HG03097 (cell line): Measurements from ENCODE around the gene BST2.
A peak's percentile ranks its signal among the peaks of the same experiment; 100 is the strongest.

Experiments used
- ATAC-seq: cut with Tn5 transposase; IDR thresholded peaks from one replicate; pipeline ENCODE4 v1.9.1; 2021; ENCODE audit not compliant: unreplicated experiment, low FRiP score

BST2 gene

DNA sequence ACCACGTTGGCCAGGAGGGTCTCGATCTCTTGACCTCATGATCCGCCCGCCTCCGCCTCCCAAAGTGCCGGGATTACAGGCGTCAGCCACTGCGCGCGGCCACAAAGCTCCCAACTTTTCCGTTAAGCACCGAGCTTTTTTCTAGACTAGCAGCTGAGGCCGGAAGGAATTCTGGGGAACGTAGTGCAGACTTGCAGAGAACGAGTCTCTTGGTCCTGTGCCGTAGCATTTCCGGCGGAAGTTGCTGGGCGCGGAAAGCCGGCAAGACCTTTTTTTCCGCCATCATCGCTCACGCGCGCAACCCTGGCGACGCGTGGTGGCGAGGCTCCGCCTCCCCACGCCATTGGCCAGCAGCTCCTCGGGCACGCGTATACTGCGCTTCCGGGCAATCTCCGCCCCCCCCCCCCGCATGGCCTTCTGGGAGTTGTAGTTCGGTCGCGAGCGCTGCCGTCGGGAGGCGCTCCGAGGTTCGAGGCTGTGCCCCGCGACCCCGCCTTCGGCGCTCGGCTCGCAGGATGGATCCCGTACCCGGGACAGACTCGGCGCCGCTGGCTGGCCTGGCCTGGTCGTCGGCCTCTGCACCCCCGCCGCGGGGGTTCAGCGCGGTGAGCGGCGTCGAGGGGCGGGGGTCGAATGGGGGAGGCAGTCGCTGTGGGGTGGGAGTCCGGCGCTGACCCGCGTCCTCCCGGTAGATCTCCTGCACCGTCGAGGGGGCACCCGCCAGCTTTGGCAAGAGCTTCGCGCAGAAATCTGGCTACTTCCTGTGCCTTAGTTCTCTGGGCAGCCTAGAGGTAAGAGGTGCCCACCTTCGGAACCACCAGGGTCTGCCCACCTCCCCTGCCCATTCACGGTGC, 14.4 kb upstream of the BST2 start, which contains the start of gene MVB12A:
MVB12A (plus strand) TSS at position 427 of the 854 bp plus-strand sequence; CDS start at position 516, 89 bp downstream.
- ATAC-seq, result peak; percentile 83

DNA sequence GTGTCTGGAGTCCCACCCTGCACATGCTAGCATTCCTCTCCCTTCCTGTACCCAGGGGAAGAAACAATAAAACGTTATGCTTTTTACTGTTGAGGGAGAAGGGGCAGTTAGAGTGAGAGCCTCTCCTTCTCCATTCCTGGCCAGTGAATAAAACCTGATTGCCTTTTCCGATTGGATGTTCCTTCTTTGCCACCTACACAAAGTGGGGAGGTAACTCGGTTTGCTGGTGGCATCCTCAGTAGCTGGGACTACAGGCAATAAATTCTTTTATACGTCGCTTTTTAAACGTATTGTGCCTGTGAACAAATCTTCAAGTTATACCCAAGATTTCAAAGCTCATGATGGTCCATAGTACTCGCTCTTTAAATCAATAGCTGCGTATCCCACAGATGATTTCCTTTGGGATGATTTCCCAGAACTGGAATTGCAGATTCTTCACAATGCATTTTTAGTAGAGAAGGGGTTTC, 13.8 kb upstream of the BST2 start:
- no peak for ATAC-seq

DNA sequence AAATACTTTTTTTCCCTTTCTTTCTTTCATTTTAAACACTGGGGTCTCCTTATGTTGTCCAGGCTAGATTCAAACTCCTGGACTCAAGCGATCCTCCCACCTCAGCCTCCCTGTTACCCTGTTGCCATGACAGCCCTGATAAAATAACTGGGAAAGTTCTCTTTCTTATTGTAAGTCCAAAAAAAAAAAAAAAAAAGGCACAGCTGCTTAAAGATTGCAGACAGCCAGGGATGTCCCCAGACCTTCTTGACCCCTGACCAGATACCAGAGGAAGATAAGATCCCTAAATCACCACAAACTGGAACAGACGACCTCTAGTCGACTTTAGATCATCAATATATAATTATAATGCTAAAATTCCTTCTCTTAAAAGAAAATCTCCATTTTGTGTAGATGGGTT, 13.3 kb upstream of the BST2 start:
- no peak for ATAC-seq

DNA sequence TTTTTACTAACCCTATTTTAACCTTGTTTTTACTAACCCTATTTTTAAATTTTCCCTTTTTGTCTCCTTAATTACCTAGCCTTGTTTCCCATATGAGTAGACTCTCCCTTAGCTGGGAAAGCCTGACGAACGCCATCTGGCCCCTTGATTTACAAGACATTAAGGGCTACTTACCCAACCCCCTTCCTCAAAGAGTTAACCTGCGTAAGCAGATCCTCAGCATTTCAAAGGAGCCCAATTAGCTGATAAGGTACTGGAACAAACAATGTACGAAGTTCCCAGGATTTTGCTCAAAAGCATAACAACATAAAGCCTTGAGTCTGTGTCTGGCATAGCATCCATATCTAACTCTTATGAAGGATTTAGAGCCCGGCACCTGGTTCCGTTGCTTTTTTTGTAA, 9.7 kb upstream of the BST2 start:
- ATAC-seq, result no peak

DNA sequence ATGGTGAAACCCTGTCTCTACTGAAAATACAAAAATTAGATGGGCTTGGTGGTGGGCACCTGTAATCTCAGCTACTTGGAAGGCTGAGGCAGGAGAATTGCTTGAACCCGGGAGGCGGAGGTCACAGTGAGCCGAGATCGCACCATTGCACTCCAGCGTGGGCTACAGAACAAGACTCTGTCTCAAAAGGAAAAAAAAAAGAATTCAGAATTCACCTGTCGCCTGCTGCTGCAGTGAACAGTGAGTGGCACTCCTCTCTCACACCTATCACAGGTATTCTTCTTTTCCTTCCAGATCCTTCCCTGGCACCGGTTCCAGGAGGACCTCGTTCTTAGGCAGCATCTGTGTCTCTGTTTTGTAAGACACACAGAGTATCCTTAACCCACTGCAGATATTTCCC, 8.7 kb upstream of the BST2 start:
- no peak for ATAC-seq

DNA sequence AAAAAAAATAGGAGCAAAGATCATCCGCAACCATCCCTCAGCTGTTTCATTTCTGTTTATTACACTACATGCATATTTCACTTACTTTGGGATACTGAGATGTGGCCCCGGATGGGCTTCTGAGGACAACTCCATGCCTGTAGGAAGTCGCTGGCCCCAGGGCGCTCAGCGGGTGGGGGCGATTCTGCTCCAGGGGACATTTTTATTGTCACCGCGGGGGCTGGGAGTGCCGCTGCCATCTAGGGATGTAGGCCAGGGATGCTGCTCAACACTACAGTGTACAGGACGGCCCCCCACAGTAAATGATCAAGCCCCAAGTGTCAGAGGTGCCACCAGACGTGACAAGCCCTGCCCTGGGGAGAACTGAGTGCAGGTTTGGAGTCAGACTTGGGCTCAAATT, 6.4 kb upstream of the BST2 start:
- ATAC-seq, result no peak

DNA sequence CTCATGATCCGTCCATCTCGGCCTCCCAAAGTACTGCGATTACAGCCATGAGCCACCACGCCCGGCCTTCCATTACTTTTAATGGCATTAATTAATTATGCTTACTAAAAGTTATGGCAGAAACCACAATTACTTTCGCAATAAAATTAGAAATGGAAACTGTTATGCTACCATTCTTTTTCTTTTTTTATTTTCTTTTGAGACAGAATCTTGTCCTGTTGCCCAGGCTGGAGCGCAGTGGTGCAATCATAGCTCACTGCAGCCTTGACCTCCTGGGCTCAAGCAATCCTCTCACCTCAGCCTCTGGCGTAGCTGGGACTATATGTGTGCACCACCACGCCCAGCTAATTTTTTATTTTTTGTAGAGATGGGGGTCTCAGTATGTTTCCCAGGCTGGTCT, 4.6 kb upstream of the BST2 start:
- ATAC-seq, result no peak

DNA sequence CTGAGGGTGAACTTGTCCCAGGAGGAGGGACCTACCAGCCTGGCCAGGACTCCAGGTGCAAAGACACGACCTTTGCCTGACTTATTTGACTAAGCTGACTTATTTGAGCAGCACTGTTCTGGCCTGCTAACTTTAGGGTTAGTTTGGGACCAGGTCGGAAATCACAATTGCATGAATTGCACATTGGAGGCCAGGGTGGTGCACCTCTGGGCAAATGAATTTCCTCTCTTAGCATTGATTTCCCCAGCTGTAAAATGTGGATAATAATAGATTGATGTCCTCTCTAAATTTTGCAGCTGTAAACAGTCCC, 1.4 kb upstream of the BST2 start:
- ATAC-seq, result no peak

DNA sequence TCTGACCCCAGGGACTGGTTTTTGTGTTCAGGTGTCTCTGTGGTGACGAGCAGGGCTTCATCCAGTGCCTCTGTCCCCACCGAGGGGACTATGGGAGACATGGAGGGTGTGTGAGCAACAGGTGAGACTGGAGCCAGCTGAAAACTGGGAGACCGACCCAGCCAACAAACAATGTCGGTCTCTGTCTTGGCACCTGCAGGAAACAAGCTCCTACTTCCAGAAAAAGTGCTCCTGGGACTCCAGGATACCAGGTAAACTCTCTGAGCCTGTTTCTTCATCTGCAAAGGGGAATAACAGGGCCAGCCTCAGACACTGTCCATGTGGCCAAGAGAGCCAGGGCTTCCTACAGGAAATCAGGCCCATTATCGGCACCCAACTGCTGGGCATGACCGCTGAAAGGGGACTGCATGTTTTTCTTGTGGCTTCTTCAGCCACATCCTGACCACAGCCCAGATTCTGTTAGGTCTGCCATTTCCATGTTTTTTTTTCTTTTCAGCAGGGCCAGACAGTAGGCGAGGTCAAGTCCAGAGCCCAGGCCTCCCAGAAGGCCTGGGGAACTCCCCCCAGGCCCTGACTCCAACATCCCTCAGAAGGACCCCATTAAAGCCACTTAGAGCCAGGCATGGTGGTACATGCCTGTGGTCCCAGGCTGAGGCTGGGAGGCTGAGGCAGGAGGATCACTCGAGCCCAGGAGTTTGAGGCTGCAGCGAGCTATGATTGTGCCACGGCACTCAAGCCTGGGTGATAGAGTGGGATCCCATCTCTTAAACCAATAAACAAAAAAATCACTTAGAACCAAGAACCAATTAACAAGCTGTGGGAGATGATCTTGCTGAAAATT, 836 bp upstream of the BST2 start:
- ATAC-seq, result no peak

DNA sequence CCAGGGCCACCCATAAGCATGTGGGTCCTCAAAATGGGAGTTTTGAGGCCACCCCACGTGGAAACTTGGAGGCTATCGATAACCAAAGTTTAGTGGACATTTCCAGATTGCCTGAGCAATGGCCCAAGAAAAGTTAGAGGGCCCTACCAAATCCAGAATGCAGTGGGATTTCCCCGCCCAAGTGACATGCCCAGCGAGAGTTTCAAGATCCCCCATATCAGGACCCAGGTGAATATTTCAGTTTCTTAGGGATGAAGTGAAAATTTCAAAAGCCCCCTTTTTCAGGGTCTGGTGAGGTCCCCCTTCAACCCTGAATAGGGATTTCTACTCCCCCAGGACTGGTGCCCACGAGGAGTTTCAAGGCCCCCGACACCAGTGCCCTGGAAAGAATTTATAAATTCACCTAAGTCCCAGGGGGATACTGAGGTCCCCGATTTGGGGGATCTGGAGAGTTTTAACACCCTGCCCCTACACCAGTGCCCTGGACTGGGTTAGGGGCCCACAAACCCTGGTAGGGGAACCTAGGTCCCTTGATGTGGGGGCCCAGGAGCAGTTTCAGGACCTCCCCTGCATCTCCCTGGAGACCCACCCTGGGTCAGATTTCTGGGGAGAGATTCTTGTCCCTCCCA, 695 bp downstream of the BST2 start:
- ATAC-seq, result no peak

DNA sequence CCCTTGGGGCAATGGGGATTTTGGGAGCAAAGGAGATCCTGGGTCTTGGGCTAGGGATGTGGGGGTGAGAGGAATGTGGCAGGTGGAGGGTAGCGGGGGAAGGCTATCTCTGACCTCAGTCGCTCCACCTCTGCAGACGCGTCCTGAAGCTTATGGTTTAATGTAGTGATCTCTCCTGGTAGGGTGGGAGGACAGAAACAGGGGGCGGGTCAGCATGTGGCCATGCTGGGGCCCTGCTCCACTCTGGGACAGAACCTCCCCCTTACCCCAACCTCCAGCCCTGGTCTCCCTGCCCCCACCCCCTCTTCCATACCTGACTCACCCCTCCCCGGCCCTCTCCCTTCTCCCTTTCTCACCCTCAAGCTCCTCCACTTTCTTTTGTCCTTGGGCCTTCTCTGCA, 1.4 kb downstream of the BST2 start:
- no peak for ATAC-seq

DNA sequence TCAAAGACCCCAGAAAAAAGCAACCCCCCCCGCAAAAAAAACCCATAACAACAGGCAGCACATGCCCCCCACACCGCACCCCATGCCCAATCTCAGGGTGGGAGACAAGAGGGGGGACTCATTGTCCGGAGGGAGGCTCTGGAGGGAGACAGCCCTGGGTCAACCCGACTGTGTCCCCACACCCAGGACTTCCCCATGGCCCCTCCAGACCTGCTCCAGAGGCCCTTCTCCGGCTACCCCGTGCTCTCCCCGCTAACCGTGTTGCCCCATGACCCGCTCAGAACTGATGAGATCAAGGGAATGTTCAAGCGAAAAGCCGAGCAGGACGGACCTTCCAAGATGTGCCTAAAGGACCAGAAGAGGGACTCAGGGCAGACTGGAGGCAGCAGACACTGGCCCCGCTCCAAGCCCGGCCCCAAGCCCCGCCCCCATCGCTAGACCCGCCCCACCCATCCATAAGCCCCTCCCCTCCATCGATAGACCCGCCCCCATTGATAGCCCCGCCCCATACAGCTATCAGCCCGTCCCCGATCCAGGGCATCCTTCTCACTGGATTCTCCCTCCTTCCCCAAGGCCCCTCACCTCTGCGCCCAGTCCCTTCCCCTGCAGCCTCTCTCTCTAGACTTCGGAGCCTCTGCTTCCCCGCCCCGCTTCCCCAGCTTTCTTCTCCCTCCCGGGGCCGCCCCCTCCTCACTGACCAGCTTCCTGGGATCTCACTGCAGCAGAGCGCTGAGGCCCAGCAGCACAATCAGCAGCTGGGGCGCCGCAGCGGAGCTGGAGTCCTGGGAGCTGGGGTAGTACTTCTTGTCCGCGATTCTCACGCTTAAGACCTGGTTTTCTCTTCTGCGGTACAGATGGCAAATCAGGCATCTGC, 2.2 kb downstream of the BST2 start:
- ATAC-seq, result no peak

DNA sequence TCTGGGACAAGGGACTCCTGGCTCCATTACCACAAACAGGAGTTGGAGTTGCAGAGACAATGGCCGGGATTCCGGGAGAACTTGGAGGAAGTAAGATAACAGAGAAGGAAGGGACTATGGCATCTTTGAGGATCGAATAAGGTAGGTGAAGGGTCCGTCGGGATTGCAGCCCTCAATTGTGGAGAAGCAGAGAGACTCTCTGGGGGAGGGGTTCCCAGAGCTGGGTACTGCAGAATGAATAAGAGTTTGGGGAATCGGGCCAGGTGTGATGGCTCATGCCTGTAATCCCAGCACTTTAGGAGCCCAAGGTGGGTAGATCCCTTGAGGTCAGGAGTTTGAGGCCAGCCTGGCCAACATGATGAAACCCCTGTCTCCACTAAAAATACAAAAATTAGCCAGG, 3.8 kb downstream of the BST2 start:
- ATAC-seq, result no peak

DNA sequence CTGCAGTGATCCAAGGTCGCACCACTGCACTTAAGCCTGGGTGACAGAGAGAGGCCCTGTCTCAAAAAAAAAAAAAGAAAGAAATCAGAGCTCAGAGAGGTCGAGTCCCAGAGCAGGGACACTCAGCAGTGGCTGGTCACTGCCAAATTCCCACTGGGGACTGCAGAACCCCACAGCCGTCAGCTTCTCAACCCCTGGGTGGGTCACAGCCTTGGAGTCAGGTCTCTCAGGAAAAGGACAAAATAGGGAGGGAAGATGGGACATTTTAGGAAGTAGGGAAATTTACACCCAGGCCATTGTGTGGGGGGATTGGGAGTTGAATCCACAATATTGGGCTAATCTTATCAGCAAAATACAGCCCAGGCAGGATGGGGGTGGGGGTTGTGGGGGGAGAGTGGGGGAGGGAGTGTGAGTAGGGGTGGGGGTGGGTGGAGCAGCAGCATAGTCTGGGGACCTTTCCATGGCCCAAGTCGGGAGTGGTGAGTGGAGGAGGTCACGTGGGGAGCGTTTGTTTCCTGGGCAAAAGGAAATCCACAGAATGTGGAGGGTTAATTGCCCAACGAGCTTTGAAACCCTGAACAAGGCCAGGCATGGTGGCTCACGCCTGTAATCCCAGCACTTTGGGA, 6.4 kb downstream of the BST2 start:
- ATAC-seq, result no peak

DNA sequence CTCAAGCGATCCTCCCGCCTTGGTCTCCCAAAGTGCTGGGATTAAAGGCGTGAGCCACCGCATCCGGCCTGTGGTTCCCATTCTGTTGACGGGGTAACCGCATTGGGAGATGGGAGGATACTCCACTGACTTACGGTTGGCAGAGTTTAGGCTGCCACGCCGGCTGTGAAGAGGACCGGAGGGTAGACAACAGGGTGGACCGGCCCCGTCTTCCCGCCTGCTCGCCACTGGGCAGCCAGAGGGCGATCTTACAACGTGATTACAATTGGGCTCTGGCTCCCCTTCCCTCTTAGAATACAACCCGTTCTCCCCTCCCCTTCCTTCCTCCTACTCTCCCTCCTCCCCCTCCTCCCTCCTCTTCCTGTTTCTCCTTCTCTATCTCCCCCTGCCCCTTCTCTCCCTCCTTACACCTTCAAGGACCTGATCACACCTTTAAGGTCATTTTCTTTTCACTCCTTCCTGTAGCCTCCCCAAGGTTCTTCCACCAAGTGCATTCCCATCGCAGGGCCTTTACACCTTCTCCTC, 10.5 kb downstream of the BST2 start:
- no peak for ATAC-seq

DNA sequence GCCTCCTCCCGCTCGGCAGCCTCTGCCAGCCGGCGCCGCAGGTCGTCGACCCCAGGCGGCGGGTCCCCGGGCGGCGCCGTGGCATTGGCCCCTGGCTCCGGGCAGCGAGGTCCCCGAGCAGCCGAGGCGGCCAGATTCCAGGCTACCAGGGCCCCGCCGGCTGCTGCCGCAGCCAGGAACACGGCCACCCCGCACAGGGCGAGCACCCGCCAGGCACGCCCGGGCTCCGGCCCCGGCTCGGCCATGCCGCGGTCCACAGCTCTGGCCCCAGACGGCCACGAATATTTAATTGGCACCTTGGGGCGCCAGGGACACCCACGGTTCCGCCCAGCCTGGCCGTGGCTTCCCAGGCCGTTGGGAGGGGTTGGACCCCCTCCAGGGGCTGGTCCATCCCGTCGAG, 11.5 kb downstream of the BST2 start, which contains the start of gene CCDC194:
CCDC194 (minus strand) TSS at position 283 of the 400 bp plus-strand sequence; CDS start at position 245, 38 bp downstream.
- ATAC-seq, result no peak

DNA sequence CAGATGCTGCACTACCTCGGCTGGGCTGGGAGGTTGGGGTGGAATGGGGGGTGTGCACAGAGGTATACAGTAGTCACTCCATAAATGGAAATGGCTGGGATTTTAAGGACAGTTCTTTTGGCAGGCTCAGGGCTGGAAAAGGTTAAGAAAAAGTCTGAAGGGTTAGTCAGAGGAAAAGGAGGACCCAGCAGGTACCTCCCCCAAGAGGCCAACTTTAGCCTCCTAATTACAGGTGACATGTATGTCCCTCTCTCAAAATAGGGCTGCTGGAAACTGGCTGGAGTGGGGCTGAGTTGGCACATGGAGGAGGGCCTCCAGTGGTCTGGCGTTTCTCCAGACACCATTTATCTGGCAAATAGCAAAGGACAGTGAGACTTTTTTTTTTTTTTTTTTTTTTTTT, 12.4 kb downstream of the BST2 start:
- ATAC-seq, result no peak

DNA sequence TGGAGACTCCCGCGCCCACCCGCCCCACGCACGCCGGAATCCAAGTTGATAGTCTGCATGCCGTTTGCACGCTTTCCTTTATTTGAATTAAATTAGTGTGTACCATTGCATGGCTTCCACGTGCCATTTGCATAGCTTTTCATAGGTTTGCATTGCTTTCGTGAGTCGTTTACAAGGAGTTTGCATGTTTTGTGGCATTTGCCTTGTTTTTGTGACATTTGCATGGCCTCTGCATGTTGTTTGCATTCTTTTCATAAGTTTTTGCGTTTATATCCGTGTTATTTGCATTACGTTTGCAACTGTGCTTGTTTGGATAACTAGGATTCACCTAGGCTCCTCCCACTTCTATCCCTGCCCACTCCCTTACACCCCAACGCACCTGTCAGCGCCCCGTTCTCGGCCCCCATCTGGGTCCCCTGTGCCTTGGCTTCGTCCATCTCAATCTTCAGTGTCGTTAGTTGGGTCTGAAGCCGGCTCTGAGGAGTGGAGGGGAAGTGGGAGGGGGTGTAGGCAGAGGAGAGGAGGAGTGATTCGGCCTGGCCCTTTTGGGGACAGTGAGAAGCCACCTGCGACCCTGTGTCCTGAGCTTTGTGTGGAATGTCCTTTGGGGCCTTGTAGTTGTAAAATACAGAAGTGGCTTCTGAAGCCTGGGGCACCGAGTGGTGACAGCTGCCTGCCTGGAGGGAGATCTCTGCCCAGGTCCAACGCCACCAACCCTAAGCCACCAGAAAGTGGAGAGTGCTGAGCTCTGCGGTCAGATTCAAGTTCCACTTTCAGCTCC, 13.9 kb downstream of the BST2 start:
- ATAC-seq, result peak; percentile 8
